ENCODE measurements around the gene EGR4.

- TF ChIP-seq CTCF (IDR thresholded peaks at IDR 0.05) (peak; percentile 71), EZH2 (IDR thresholded peaks at IDR 0.05; ENCODE audit: borderline replicate concordance, insufficient read depth, low read depth, low read length, poor library complexity, severe bottlenecking) (no peak)
Observed at GRCh38 chr2:73290049-73290839, 3.1 kb downstream of the EGR4 start.

Data from B cell (primary cell).